Subcutaneous adipose tissue (tissue), 4 donors: Measurements from ENCODE around the gene SEC14L1. TPM values are rescaled to one million over a fixed set of nuclear protein-coding genes. Genes with fewer than 3 reads are reported as not detected.

ENCODE experiments used
- total RNA-seq, 4 donors: library from RNA; depleted of rRNA; stranded (reverse); fragments of >200 nt; gene quantifications; one replicate each; pipeline ENCODE4 v1.1.0, GENCODE V29; 2016
- TF ChIP-seq, protein P1 (sequence below): fragments of 450-650 bp; IDR thresholded peaks from one replicate; pipeline ENCODE4 v1.5.1; 2016; ENCODE audit warnings: low read depth, mild to moderate bottlenecking, control low read depth, antibody characterized with exemption, moderate library complexity

Gene SEC14L1
- total RNA-seq, 4 donors from 2014 or later: 61.9 to 309 (median 119) TPM

DNA sequence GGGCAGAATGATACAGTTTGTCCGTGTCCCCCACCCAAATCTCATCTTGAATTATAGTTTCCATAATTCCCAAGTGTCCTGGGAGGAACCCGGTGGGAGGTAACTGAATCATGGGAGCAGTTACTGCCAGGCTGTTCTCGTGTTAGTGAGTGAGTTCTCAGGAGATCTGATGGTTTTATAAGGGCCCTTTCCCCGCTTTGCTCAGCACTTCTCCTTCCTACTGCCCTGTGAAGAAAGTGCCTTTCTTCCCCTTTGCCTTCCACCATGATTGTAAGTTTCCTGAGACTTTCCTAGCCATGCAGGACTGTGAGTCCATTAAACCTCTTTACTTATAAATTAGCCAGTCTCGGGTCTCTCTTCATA lies 28.9 kb upstream of the SEC14L1 start:
- TF ChIP-seq, protein P1, sequence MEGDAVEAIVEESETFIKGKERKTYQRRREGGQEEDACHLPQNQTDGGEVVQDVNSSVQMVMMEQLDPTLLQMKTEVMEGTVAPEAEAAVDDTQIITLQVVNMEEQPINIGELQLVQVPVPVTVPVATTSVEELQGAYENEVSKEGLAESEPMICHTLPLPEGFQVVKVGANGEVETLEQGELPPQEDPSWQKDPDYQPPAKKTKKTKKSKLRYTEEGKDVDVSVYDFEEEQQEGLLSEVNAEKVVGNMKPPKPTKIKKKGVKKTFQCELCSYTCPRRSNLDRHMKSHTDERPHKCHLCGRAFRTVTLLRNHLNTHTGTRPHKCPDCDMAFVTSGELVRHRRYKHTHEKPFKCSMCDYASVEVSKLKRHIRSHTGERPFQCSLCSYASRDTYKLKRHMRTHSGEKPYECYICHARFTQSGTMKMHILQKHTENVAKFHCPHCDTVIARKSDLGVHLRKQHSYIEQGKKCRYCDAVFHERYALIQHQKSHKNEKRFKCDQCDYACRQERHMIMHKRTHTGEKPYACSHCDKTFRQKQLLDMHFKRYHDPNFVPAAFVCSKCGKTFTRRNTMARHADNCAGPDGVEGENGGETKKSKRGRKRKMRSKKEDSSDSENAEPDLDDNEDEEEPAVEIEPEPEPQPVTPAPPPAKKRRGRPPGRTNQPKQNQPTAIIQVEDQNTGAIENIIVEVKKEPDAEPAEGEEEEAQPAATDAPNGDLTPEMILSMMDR: no peak

DNA sequence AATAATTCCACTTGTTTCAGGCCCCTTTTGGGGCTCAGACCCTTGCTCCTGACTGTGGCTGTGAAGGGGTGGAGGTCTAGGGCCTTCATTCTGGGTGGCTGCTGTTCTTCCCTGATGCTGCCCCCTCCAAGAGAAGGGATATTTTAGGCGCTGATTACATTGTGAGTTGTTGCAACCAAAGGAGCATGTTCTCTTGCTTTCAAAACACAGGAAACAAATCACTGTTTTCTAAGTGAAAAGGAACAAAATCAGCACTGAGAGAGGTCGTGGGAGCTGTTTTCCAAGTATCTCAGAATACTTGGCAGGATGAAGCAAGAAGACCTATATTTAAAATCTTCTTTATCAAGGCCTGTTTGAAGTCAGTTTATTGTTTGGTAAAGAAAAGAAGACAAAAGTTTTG lies 25.3 kb upstream of the SEC14L1 start:
- TF ChIP-seq, protein P1: no peak

DNA sequence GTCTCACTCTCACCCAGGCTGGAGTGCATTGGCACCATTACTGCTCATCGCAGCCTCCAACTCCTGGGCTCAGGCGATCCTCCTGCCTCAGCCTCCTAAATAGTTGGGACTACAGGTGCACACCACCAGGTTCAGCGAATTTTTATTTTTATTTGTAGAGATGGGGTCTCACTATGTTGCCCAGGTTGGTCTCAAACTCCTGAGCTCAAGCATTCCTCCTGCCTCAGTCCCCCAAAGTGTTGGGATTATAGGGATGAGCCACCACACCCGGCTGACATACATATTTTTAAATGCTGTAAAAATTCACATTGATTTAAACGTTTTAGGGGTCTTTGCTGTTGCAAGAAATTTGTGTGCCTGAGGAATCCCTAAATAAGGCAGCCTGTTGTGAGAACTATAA lies 24.8 kb upstream of the SEC14L1 start:
- TF ChIP-seq, protein P1: no peak

DNA sequence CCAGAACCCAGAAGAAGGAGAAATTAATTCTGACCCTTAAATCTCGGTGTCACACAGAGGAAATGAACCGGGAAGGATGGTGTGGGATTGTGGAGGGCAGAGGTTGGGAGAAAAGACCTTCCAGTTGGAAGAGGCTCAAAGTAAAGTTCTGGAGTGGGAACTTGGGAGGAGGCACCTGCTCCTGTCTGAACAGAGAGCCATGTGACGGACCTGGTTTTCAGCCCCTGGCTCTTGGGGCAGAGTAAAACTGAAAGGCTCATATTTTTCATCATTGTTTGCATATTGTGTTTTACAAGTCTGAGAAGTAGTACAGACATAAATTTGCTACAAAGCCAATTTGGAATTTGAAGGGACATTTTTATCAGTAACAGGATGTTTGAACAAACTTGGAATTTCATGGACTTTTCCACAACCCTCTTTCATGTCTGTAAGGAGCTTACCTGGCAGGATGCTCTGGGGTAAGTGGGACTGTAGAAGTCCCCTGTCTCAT lies 24.4 kb upstream of the SEC14L1 start:
- TF ChIP-seq, protein P1: no peak

DNA sequence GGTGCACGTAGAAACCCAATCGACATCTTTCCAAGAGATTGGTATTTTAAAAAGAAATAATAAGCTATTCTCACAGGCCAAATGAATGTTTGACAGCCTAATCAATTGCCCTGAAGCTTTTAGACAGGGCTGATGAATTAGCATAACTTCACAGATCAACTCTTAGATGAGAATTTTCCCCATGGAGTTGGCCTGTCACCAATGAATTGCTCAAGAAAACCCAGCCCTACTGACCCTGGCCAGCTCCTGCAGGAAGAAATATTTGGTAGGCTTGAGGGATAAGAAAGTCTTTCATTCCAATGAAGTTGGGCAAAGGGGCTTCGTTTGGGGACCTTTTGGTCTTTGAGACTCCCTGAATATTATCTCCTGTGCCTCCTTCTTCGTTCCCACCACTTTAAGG lies 23.4 kb upstream of the SEC14L1 start:
- TF ChIP-seq, protein P1: no peak

DNA sequence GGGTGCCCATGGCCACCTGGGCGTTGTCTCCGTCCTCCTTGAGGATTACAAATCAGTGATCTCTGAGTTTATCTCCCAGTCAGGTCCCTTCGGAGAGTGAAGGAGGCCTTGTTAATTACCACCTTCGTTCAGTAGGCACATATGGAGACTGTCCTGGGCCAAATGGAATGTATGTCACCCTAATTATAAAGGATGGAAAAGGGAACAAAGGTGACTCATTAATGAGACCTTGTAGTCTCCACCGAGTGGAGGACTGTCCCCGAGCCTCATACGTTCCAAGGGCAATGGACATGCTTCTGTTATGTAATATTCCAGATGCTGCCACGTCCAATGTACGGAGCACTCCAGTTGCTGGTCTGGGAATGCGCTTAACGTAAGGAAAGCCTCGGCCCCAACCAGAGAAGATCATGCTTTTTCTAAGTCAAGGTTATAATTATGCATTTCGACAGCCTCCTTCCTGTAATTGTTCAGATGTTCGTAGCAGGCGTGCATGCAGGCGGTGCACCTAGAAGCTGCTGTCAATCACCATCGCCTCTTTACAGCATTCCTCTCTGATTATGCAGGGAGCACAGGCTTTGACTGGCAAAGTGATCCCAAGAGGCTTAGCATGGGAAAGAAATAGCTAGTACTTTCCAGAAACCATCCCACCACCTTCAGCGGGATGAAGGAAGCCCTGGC lies 22.4 kb upstream of the SEC14L1 start:
- TF ChIP-seq, protein P1: no peak

DNA sequence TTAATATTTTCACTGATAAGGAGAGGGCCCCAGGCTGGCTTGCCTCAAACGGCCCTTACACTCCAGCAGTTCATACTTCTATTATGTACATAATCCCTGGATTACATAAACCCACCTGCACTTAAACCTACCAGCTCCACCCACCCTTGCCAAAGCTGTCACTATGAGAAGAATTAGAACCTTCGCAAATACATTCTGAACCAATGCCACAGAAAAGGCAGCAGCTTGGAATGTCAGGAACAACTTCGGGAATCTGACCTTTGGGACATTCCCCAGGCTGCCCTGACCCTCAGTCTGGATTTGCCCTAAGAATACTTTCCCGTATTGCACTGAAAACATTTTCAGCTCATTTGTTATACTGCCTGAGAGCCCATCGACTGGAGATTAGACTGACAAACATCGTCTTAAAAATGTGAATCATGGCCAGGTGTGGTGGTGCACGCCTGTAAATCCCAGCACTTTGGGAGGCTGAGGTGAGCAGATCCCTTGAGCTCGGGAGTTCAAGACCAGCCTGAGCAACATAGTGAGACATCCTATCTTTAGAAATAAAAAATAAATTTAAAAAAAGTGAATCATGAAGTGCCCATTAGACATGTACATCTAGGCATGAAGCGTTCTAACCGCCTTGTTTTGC lies 21.0 kb upstream of the SEC14L1 start:
- TF ChIP-seq, protein P1: no peak
